Neural cell (in vitro differentiated cells): ENCODE results near the gene LCLAT1. TPM values are rescaled to one million over a fixed set of nuclear protein-coding genes. Genes with fewer than 3 reads are reported as not detected.

Experiments
- H2AFZ ChIP-seq: fragments of 200-600, 300-800 bp; sonication (generic), shearing (Covaris generic); 2 replicates; pipeline ENCODE4 v1.6.0; 2014; ENCODE audit warnings: low read depth, mild to moderate bottlenecking, antibody characterized with exemption, low read length, moderate library complexity
- H3F3A ChIP-seq: fragments of 200-600 bp; shearing (Covaris generic); 2 replicates; pipeline ENCODE4 v1.6.1; 2016; ENCODE audit warnings: mild to moderate bottlenecking, moderate library complexity, mixed read lengths, antibody characterized with exemption, low read length; ENCODE audit not compliant: insufficient read depth, poor library complexity, severe bottlenecking
- H3K27ac ChIP-seq: fragments of 200-600, 300-800 bp; sonication (generic), shearing (Covaris generic); 2 replicates; pipeline ENCODE4 v1.5.1; 2014; ENCODE audit warnings: mild to moderate bottlenecking, low read length, moderate library complexity
- H3K27me3 ChIP-seq: fragments of 300-800, 200-600 bp; sonication (generic), shearing (Covaris generic); 2 replicates; pipeline ENCODE4 v1.6.0; 2014; ENCODE audit warnings: mild to moderate bottlenecking, low read depth, low read length, moderate library complexity; ENCODE audit not compliant: insufficient read depth
- H3K36me3 ChIP-seq: fragments of 300-800, 200-600 bp; sonication (generic), shearing (Covaris generic); 2 replicates; pipeline ENCODE4 v1.5.1; 2014; ENCODE audit warnings: mild to moderate bottlenecking, antibody characterized with exemption, low read length, moderate library complexity; ENCODE audit not compliant: insufficient read depth
- H3K4me2 ChIP-seq: fragments of 300-800, 200-600 bp; sonication (generic), shearing (Covaris generic); 2 replicates; pipeline ENCODE4 v1.6.0; 2014; ENCODE audit warnings: mild to moderate bottlenecking, low read length
- H3K4me3 ChIP-seq: fragments of 300-800, 200-600 bp; sonication (generic), shearing (Covaris generic); 2 replicates; pipeline ENCODE4 v1.5.1; 2014; ENCODE audit warnings: mild to moderate bottlenecking, low read length, moderate library complexity
- H3K79me2 ChIP-seq: fragments of 200-600 bp; shearing (Covaris generic); replicated peaks from 2 replicates; pipeline ENCODE4 v1.6.0; 2014; ENCODE audit warnings: mild to moderate bottlenecking, low read length, moderate library complexity; ENCODE audit not compliant: insufficient read depth
- H3K9ac ChIP-seq: fragments of 300-800, 200-600 bp; sonication (generic), shearing (Covaris generic); 2 replicates; pipeline ENCODE4 v1.6.1; 2016; ENCODE audit warnings: mild to moderate bottlenecking, low read length, mixed read lengths
- H3K9me2 ChIP-seq: fragments of 200-600 bp; shearing (Covaris generic); 2 replicates; pipeline ENCODE4 v1.6.1; 2016; ENCODE audit warnings: mild to moderate bottlenecking, low read length, mixed read lengths; ENCODE audit not compliant: insufficient read depth
- H3K9me3 ChIP-seq: fragments of 200-600, 300-800 bp; sonication (generic), shearing (Covaris generic); 2 replicates; pipeline ENCODE4 v1.6.1; 2016; ENCODE audit warnings: mild to moderate bottlenecking, mixed run types, low read length, moderate library complexity, mixed read lengths
- H4K20me1 ChIP-seq: fragments of 200-600 bp; shearing (Covaris generic); 2 replicates; pipeline ENCODE4 v1.6.1; 2016; ENCODE audit warnings: mild to moderate bottlenecking, mixed run types; ENCODE audit not compliant: insufficient read depth
- CTCF ChIP-seq: fragments of 450-650 bp; IDR thresholded peaks from 2 replicates; pipeline ENCODE4 v1.5.1; 2014; ENCODE audit warnings: antibody characterized with exemption, mild to moderate bottlenecking, moderate library complexity; ENCODE audit not compliant: poor library complexity, severe bottlenecking
- EP300 ChIP-seq: fragments of 450-650 bp; conservative IDR thresholded peaks from 2 replicates; pipeline ENCODE4 v1.6.1; 2014; ENCODE audit warnings: antibody characterized with exemption, mild to moderate bottlenecking, moderate library complexity; ENCODE audit not compliant: poor library complexity, severe bottlenecking
- EZH2 ChIP-seq: fragments of 200-600, 300-800 bp; shearing (Covaris generic), sonication (generic); IDR thresholded peaks from 2 replicates; pipeline ENCODE4 v1.6.1; 2014; ENCODE audit warnings: antibody characterized with exemption, low read length, borderline replicate concordance, mild to moderate bottlenecking; ENCODE audit not compliant: insufficient read depth, poor library complexity, severe bottlenecking
- MXI1 ChIP-seq: fragments of 450-650 bp; conservative IDR thresholded peaks from 2 replicates; pipeline ENCODE4 v1.6.1; 2014; ENCODE audit warnings: antibody characterized with exemption, mild to moderate bottlenecking; ENCODE audit not compliant: poor library complexity, severe bottlenecking
- POLR2AphosphoS5 ChIP-seq: IDR thresholded peaks from 2 replicates; pipeline ENCODE4 v1.6.1; 2012
- RAD21 ChIP-seq: fragments of 450-650 bp; conservative IDR thresholded peaks from 2 replicates; pipeline ENCODE4 v1.6.1; 2014; ENCODE audit warnings: antibody characterized with exemption, mild to moderate bottlenecking, moderate library complexity
- REST ChIP-seq: IDR thresholded peaks from 2 replicates; pipeline ENCODE4 v1.6.1; 2012; ENCODE audit warnings: borderline replicate concordance
- SMC3 ChIP-seq: fragments of 450-650 bp; conservative IDR thresholded peaks from 2 replicates; pipeline ENCODE4 v1.6.1; 2014; ENCODE audit warnings: antibody characterized with exemption, mild to moderate bottlenecking, moderate library complexity; ENCODE audit not compliant: poor library complexity
- TAF1 ChIP-seq: IDR thresholded peaks from 2 replicates; pipeline ENCODE4 v1.6.1; 2012; ENCODE audit warnings: low read depth
- polyA plus RNA-seq: library from polyadenylated mRNA; depleted of rRNA; stranded (reverse); fragments of >200 nt; gene quantifications from 2 replicates; pipeline ENCODE4 v1.2.3, GENCODE V29; 2014

Gene LCLAT1
- polyA plus RNA-seq, 1 donor from 2014 or later, result 5.8 TPM

- TF ChIP-seq CTCF (no peak), RAD21 (no peak), MXI1 (no peak)
These were observed 206.8 kb downstream of the LCLAT1 start (continued) for GRCh38 chr2:30653847-30654246.

- no peaks in the 10 kb centered on the region for H3K36me3 ChIP-seq
- no peaks in the 10 kb centered on the region for H3K27me3 ChIP-seq
- H3F3A ChIP-seq, result no peaks in the 10 kb centered on the region
- H3K4me2 ChIP-seq, result no peak overlapping the region
- no peaks in the 10 kb centered on the region for H3K79me2 ChIP-seq
- H3K9me3 ChIP-seq, result no peaks in the 10 kb centered on the region
- TF ChIP-seq POLR2AphosphoS5 (no peak), SMC3 (no peak), EZH2 (no peak), CTCF (no peak), RAD21 (no peak), REST (no peak), TAF1 (no peak)
- H3K4me3 ChIP-seq, result no peak overlapping the region
- H3K27ac ChIP-seq, result no peak overlapping the region
- H3K9me2 ChIP-seq, result no peaks in the 10 kb centered on the region
- H2AFZ ChIP-seq, result no peak overlapping the region
- no peaks in the 10 kb centered on the region for H4K20me1 ChIP-seq
- H3K9ac ChIP-seq, result no peak overlapping the region
These were observed 207.4 kb downstream of the LCLAT1 start for GRCh38 chr2:30654404-30654803.

- Histone ChIP-seq H3K27me3 (no peaks in the 10 kb centered on the region), H4K20me1 (no peaks in the 10 kb centered on the region), H3K9me2 (no peaks in the 10 kb centered on the region), H3K27ac (no peak overlapping the region), H3K79me2 (no peaks in the 10 kb centered on the region), H3K4me2 (no peak overlapping the region), H3K36me3 (no peaks in the 10 kb centered on the region), H3K9me3 (no peaks in the 10 kb centered on the region), H3F3A (no peaks in the 10 kb centered on the region), H2AFZ (no peak overlapping the region), H3K9ac (no peak overlapping the region), H3K4me3 (no peak overlapping the region)
- TF ChIP-seq SMC3 (no peak), MXI1 (no peak), REST (no peak), EZH2 (no peak), POLR2AphosphoS5 (no peak), EP300 (no peak), CTCF (no peak), TAF1 (no peak), RAD21 (no peak)
These were observed 208.2 kb downstream of the LCLAT1 start for GRCh38 chr2:30655211-30655610.
